ENCODE measurements around the gene TOR1AIP2. TPM values are rescaled to one million over a fixed set of nuclear protein-coding genes. Genes with fewer than 3 reads are reported as not detected.

TOR1AIP2 gene
- total and polyA plus RNA-seq, 2 donors (not counting 3 experiments of a cell fraction or from before 2014, with no cell fraction given) = 18.6 to 101 TPM

DNA sequence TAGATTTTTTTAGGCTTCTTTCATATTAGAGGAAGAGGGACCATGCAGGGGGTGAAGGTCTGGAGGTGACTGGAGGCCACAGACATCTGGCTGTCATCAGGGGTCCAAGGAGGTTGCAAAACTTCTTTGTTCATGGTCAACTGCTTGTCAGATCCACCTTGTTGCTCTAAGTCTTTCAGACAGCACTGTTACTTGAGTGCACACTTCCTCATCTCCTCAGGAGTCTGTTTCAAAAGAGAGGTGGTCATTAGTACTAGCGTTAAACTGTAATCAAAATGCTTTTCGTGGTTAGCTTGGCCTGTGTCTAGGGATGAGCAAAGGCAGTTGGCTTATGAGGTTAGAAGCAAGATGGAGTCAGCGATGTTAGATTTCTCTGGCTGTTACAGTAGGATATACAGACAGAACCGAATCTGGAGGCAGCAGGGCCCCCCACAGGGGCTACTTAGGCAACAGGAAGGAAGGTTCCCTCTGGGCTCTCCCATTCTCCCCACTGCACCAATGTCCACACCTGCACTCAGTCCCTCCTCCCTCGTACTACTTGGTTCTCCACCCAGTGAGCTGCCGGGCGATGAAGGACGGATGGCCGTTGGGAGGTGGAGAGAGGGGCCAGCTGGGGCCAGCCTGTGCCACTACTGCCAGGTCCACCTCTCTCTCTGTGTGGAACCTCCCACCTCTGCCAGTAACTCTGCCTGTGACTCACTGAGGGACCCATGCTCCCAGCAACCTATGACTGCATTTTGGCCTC is 57.2 kb downstream of the TOR1AIP2 start:
- FAIRE-seq (no peak), DNase-seq (ENCODE audit: low read depth, low spot score) (no peak)
- ChIA-PET POLR2A (no interaction called here), CTCF (interaction anchor here (0.7 to 20.1 kb wide), 5 partner anchors 9 to 348 kb away, joined by 3 to 1591 read pairs (median 6); no protein-coding TSS in a partner anchor)
- no TSS peak for BruUV-seq (replicated peaks)
- H3K27me3 ChIP-seq (ENCODE audit: control insufficient read depth in 2 of 2, insufficient read depth in 2 of 2, low read length in 2 of 2) = peaks cover 0 to 6% of the 10 kb centered on the region in 2 experiments
- H4K20me1 ChIP-seq (replicated peaks; ENCODE audit: control insufficient read depth, extremely low read depth, insufficient read depth, low read length) = no peaks in the 10 kb centered on the region
- H3K4me2 ChIP-seq (ENCODE audit: insufficient read depth, low read length) = no peak overlapping the region
- H3K9ac ChIP-seq (replicated peaks; ENCODE audit: extremely low read depth, insufficient read depth, low read length) = no peak overlapping the region
- TF ChIP-seq POLR2AphosphoS5 (IDR thresholded peaks at IDR 0.05; ENCODE audit: insufficient read depth, low read depth, low read length) = no peak
- no peak for TF ChIP-seq MYC (IDR thresholded peaks at IDR 0.05; ENCODE audit: low read depth, low read length)
- TF ChIP-seq, protein P1, sequence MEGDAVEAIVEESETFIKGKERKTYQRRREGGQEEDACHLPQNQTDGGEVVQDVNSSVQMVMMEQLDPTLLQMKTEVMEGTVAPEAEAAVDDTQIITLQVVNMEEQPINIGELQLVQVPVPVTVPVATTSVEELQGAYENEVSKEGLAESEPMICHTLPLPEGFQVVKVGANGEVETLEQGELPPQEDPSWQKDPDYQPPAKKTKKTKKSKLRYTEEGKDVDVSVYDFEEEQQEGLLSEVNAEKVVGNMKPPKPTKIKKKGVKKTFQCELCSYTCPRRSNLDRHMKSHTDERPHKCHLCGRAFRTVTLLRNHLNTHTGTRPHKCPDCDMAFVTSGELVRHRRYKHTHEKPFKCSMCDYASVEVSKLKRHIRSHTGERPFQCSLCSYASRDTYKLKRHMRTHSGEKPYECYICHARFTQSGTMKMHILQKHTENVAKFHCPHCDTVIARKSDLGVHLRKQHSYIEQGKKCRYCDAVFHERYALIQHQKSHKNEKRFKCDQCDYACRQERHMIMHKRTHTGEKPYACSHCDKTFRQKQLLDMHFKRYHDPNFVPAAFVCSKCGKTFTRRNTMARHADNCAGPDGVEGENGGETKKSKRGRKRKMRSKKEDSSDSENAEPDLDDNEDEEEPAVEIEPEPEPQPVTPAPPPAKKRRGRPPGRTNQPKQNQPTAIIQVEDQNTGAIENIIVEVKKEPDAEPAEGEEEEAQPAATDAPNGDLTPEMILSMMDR (IDR thresholded peaks at IDR 0.05; ENCODE audit: extremely low read depth in 1 of 2, insufficient read depth in 1 of 2, low read depth in 1 of 2, low read length in 2 of 2) = no peak
- no peak for TF ChIP-seq POLR2A (IDR thresholded peaks at IDR 0.05; ENCODE audit: low read depth, low read length)
- TF ChIP-seq JUN (IDR thresholded peaks at IDR 0.05; ENCODE audit: borderline replicate concordance, insufficient read depth, insufficient read length, low read depth) = no peak
- TF ChIP-seq, protein P2, sequence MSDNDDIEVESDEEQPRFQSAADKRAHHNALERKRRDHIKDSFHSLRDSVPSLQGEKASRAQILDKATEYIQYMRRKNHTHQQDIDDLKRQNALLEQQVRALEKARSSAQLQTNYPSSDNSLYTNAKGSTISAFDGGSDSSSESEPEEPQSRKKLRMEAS (IDR thresholded peaks at IDR 0.05; ENCODE audit: insufficient read depth, insufficient read length) = no peak
- TF ChIP-seq EZH2 (IDR thresholded peaks at IDR 0.05; ENCODE audit: borderline replicate concordance, low read depth, low read length, severe bottlenecking) = no peak
- no peak for TF ChIP-seq GATA2 (IDR thresholded peaks at IDR 0.05; ENCODE audit: insufficient read depth, insufficient read length, low read depth, low read length)
- TF ChIP-seq FOS (IDR thresholded peaks at IDR 0.05; ENCODE audit: borderline replicate concordance, insufficient read depth, low read length) = no peak
- no peaks in the 10 kb centered on the region for H3K36me3 ChIP-seq (ENCODE audit: control insufficient read depth in 2 of 2, extremely low read depth in 1 of 2, insufficient read depth in 2 of 2, low read length in 2 of 2)
- intact Hi-C loops (cut with micrococcal nuclease) (no loop called here), dilution Hi-C loops (cut with MboI; ENCODE audit: extremely low pct_ligation_motif_present, low sequenced_read_pairs) (no loop called here)
- no peaks in the 10 kb centered on the region for H3K9me1 ChIP-seq (replicated peaks; ENCODE audit: control insufficient read depth, extremely low read depth, insufficient read depth, low read length)
- no peak overlapping the region for H3K4me3 ChIP-seq (replicated peaks in 1 of 3; ENCODE audit: insufficient read depth in 1 of 3, low read depth in 1 of 3, low read length in 3 of 3)
- H2AFZ ChIP-seq (ENCODE audit: low read depth, low read length) = no peak overlapping the region
- H3K4me1 ChIP-seq (ENCODE audit: control insufficient read depth, extremely low read depth, insufficient read depth, low read length) = peaks cover 14% of the 10 kb centered on the region
- no peaks in the 10 kb centered on the region for H3K9me3 ChIP-seq (replicated peaks; ENCODE audit: control insufficient read depth, insufficient read depth, low read length)
- no peaks in the 10 kb centered on the region for H3K79me2 ChIP-seq (ENCODE audit: control insufficient read depth, insufficient read depth, low read length)
- H3K27ac ChIP-seq (ENCODE audit: insufficient read depth, low read depth, low read length) = no peak overlapping the region

Measured in endothelial cell of umbilical vein (primary cell).